Activated T-cell treated with anti-CD3 and anti-CD28 coated beads for 48 hours (primary cell): Measurements from ENCODE around the gene CPE.
"Not testable (repeated sequence)": the region's sequence is repeated elsewhere in the genome, so short reads cannot be mapped to it uniquely, and the experiment has no call there.

Source experiments
- DNase-seq: peaks from one replicate; pipeline ENCODE4 v3.0.0-alpha.2; 2020; ENCODE audit warnings: low read depth

CPE gene

GRCh38 chr4:165378745-165379677 lies at the start of gene CPE:
CPE (plus strand) TSS chr4:165379008; CDS start chr4:165379222, 214 bp downstream.
- peak; percentile 60 for DNase-seq

GRCh38 chr4:165330071-165330470 lies 48.7 kb upstream of the CPE start:
- DNase-seq = no peak

GRCh38 chr4:165330666-165331065 lies 48.1 kb upstream of the CPE start:
- no peak for DNase-seq

GRCh38 chr4:165331359-165331758 lies 47.4 kb upstream of the CPE start:
- no peak for DNase-seq

- DNase-seq = no peak
Measured at GRCh38 chr4:165331823-165332222, 47.0 kb upstream of the CPE start.

GRCh38 chr4:165332502-165332901 lies 46.3 kb upstream of the CPE start:
- DNase-seq = no peak

GRCh38 chr4:165335163-165335703 lies 43.6 kb upstream of the CPE start:
- no peak for DNase-seq

GRCh38 chr4:165336743-165337142 lies 42.1 kb upstream of the CPE start:
- no peak for DNase-seq

- DNase-seq = not testable (repeated sequence)
Measured at GRCh38 chr4:165342340-165342739, 36.5 kb upstream of the CPE start.

GRCh38 chr4:165343353-165344191 lies 35.2 kb upstream of the CPE start:
- no peak for DNase-seq

- DNase-seq = no peak
Measured at GRCh38 chr4:165345666-165346417, 33.0 kb upstream of the CPE start.

- DNase-seq = no peak
Measured at GRCh38 chr4:165347647-165348569, 30.9 kb upstream of the CPE start.

GRCh38 chr4:165351359-165352130 lies 27.3 kb upstream of the CPE start:
- no peak for DNase-seq

- DNase-seq = no peak
Measured at GRCh38 chr4:165355900-165356300, 22.9 kb upstream of the CPE start.

- no peak for DNase-seq
Measured at GRCh38 chr4:165359506-165359905, 19.3 kb upstream of the CPE start.

GRCh38 chr4:165360041-165360695 lies 18.6 kb upstream of the CPE start:
- DNase-seq = no peak

- no peak for DNase-seq
Measured at GRCh38 chr4:165360985-165361670, 17.7 kb upstream of the CPE start.

GRCh38 chr4:165361810-165362209 lies 17.0 kb upstream of the CPE start:
- no peak for DNase-seq
